Mucosa of descending colon (tissue), 3 donors: ENCODE data around the gene HS3ST3A1. TPM values are rescaled to one million over a fixed set of nuclear protein-coding genes. Genes with fewer than 3 reads are reported as not detected.

ENCODE experiments used
- ATAC-seq: fragments of 200-7000 bp; cut with Tn5 transposase; one replicate; pipeline ENCODE4 v1.9.1; 2020; ENCODE audit warnings: mild to moderate bottlenecking, moderate library complexity
- DNase-seq, 3 donors: peaks; one replicate each; pipeline ENCODE4 v3.0.0-alpha.2; 2020
- H3K36me3 ChIP-seq: fragments of 200-600 bp; one replicate; pipeline ENCODE4 v1.8.0; 2021; ENCODE audit warnings: low read depth, mild to moderate bottlenecking
- H3K4me1 ChIP-seq: fragments of 200-600 bp; one replicate; pipeline ENCODE4 v1.8.0; 2021; ENCODE audit warnings: low read depth, mild to moderate bottlenecking
- H3K4me3 ChIP-seq: fragments of 200-600 bp; one replicate; pipeline ENCODE4 v1.8.0; 2021; ENCODE audit warnings: mild to moderate bottlenecking
- H3K9me3 ChIP-seq: fragments of 200-600 bp; one replicate; pipeline ENCODE4 v1.8.0; 2021; ENCODE audit warnings: mild to moderate bottlenecking
- intact Hi-C, 2 donors: fragments of 100-400 bp; cut with DNase I in 1 of 2; cut with micrococcal nuclease in 1 of 2; formaldehyde crosslinking; loops; one replicate each; pipeline versions ENCODE4 v1.11.0 to v1.11.1; 2022; cut with DNase I, micrococcal nuclease
- total RNA-seq, 3 donors: library from RNA; stranded (reverse); fragmentation: NEBNext Ultra II Directional in 2 of 3; extraction: Animal tissue kit (Norgen Biotek cat#: 25700) in 2 of 3; gene quantifications; one replicate each; pipeline versions ENCODE4 v1.2.1 to v1.2.4, GENCODE V29; 2021 to 2023
- TF ChIP-seq, protein P1 (sequence below): fragments of 200-600 bp; IDR thresholded peaks from one replicate; pipeline ENCODE4 v1.8.0; 2022; ENCODE audit warnings: antibody characterized with exemption, mild to moderate bottlenecking
- donor health status: DM: no; HTN: no; CAD: no; lungs with moderate emphysema.
- donor health status: DM: no; HTN: no; CAD: no.
- donor health status: DM: no; HTN: yes; CAD: no.

The HS3ST3A1 gene
- total RNA-seq, 3 donors from 2014 or later: 0.65 to 1.2 TPM; not detected in 1

DNA sequence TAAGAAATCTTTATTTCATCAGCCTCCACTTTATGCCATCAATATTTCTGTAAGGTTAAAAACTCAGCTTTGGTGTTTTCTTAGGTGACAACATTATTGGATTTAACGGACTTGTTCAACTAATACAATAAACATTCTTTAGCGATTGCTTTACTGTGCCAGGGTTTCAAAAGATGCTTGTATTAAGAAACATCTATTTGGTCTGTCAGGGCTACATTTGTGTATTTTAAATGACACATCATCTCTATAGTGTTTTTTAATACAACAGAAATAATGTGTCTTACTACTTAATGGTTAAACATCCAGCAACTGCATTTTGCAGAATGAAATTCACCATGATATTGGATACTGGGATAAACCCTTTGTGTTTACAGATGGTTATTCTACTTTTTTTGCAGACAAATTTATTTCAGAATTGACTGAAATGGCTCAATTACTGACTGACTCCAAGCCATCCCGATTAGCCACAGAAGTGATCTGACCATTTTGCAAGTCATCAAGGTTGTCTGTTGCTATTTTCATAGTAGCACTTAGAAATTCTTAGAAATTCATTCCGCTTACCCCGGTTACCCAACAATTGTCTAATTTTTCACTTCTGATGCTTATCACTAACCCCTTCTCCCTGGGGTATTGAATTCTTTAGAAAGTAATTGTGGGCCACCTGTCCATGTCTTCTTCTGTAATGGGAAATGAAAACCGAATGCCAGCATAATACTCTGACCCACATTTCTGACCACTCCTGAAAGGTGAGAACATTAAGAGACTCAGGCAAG lies 63.7 kb downstream of the HS3ST3A1 start:
- DNase-seq: no peak
- TF ChIP-seq, protein P1, sequence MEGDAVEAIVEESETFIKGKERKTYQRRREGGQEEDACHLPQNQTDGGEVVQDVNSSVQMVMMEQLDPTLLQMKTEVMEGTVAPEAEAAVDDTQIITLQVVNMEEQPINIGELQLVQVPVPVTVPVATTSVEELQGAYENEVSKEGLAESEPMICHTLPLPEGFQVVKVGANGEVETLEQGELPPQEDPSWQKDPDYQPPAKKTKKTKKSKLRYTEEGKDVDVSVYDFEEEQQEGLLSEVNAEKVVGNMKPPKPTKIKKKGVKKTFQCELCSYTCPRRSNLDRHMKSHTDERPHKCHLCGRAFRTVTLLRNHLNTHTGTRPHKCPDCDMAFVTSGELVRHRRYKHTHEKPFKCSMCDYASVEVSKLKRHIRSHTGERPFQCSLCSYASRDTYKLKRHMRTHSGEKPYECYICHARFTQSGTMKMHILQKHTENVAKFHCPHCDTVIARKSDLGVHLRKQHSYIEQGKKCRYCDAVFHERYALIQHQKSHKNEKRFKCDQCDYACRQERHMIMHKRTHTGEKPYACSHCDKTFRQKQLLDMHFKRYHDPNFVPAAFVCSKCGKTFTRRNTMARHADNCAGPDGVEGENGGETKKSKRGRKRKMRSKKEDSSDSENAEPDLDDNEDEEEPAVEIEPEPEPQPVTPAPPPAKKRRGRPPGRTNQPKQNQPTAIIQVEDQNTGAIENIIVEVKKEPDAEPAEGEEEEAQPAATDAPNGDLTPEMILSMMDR: no peak
- intact Hi-C loops: no loop called here
- H3K9me3 ChIP-seq: no peaks in the 10 kb centered on the region
- no peaks in the 10 kb centered on the region for H3K36me3 ChIP-seq
- no peak overlapping the region for H3K4me3 ChIP-seq
- no peaks in the 10 kb centered on the region for H3K4me1 ChIP-seq
- ATAC-seq: no peak

DNA sequence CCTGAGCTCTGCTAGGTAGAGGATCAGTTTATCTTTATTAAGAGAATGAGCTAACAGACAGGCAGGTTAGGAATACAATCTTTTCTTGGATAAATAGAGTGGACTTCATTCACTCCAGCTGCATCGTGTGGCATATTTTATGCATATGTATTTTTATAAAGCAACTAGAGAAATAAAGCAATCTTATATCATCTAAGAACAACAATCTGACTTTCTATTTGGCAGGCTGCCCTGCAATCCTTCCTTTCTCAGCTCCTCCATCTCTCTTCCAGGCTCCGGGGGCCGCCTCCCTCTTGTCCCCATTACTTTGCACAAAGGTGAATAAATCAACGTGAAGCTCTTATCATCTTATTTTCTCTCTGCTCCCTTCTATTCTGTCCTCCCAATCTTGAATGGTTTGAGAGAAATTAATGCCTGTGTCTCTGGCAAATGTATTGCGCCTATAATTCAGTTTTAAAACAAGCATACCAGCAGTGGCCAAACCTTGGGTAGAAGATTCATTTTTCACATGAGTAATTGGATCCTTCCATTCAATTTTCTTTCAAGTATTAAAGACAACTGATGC lies 64.5 kb downstream of the HS3ST3A1 start:
- no peak overlapping the region for H3K4me3 ChIP-seq
- DNase-seq (no peak), ATAC-seq (no peak)
- no peaks in the 10 kb centered on the region for H3K9me3 ChIP-seq
- intact Hi-C loops: no loop called here
- TF ChIP-seq, protein P1: no peak
- no peaks in the 10 kb centered on the region for H3K4me1 ChIP-seq
- H3K36me3 ChIP-seq: no peaks in the 10 kb centered on the region

DNA sequence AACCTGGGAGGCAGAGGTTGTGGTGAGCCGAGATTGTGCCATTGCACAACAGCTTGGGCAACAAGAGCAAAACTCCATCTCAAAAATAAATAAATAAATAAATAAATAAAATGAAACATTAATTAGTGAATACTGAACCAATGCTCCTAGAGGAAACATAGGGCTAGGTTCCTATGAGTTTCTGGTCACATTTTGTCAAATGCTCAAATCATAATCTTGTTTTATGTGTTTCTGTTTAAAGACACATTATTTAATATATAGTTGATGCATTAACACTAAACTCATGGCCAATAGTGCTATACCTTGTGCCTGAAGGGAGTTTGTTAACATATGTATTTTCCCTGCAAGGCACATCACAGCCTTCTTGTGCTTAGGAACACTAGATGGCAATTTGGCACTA lies 66.8 kb downstream of the HS3ST3A1 start:
- no peaks in the 10 kb centered on the region for H3K9me3 ChIP-seq
- no peak overlapping the region for H3K4me3 ChIP-seq
- H3K4me1 ChIP-seq: no peaks in the 10 kb centered on the region
- intact Hi-C loops: no loop called here
- DNase-seq (no peak), ATAC-seq (no peak)
- no peaks in the 10 kb centered on the region for H3K36me3 ChIP-seq
- TF ChIP-seq, protein P1: no peak

DNA sequence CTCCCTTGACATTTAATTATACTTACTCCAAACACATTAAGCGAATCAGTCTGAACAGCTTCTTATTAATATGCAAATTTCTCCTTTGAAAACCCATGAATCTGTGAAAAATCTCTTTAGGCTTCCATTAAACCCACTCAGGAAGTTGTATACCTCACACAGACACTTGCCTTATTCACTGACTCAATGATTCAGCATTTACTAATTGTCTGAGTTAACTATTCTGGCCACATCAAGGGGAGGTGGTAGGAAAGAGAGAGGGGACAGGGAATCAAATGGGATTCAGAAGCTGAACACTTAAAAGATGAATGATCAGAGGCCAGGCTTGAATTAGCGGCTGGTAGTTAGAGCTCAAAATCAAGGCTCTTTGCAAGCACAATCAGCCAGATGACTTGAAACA lies 70.0 kb downstream of the HS3ST3A1 start:
- H3K4me3 ChIP-seq: no peak overlapping the region
- TF ChIP-seq, protein P1: no peak
- no peak for DNase-seq
- H3K9me3 ChIP-seq: no peaks in the 10 kb centered on the region
- ATAC-seq: no peak
- intact Hi-C loops: no loop called here
- H3K36me3 ChIP-seq: no peaks in the 10 kb centered on the region
- H3K4me1 ChIP-seq: no peaks in the 10 kb centered on the region

DNA sequence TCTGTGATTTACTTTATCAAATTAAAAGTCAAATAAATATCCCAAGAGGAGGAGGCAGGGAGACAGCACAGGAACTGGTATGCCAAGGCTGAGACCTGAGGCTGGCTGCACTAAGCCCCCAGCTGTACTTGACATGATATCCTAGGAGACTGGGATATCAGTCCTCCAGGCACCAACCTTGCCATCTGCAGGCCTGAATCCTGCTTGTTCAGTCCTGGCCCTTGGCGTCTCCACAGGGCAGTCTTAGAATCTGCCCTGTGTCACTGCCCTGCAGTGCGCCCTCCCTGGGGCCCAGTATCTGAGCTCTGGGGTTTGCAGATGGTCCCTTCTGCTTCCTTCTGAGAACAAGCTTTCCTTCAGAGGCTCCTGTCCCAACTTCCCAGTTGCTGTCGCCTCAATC lies 75.9 kb downstream of the HS3ST3A1 start:
- no peak for ATAC-seq
- DNase-seq: no peak
- Histone ChIP-seq H3K4me3 (no peak overlapping the region), H3K4me1 (no peaks in the 10 kb centered on the region), H3K9me3 (no peaks in the 10 kb centered on the region), H3K36me3 (no peaks in the 10 kb centered on the region)
- intact Hi-C loops: no loop called here
- TF ChIP-seq, protein P1: no peak
